Activated CD4-positive, alpha-beta T cell treated with anti-CD3 and anti-CD28 coated beads, Interleukin-2, amount 50 U/mL, for 1 hour (primary cell): ENCODE data around the gene BMP8A.

Source experiments
- DNase-seq: peaks from one replicate; pipeline ENCODE4 v3.0.0-alpha.2; 2020

The BMP8A gene

DNA sequence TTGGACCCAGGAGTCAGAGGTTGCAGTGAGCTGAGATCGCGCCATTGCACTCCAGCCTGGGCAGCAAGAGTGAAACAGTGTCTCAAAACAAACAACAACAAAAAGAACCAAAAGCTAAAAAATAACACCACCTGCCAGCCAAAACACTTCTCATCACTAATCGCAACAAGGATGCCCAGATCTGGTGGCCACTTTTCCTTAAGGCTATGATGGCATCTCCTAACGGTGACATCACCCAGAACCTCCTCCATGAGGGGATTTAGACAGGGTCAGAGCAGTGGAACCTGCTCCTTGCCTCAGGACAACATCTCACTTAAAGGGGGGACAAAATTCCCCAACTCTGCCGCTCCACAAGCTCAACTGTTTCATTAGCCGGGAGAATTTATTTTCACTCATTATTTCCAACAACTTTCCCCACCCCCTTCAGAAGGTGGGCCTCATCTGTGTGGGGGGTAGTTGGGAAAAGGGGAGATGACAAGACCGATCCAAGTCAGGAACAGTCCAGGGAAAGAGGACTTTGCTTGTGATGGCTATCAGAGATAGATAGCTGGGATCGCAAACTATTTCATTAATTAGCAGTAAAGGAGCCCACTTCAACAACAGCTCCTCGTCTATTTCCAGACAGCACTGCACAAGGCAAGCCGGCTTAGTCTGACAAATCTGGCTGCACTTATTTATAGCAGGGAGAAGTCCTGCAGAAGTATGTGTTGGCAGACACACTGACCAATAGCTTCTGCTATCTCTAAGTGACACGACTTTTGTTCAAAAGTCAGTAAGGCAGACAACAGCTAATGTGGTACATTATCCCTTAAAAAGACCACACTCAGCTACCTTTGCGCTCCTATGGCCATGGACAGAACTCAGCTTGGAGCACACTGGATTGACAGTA lies 82.5 kb downstream of the BMP8A start:
- DNase-seq = no peak

- no peak for DNase-seq
Observed at GRCh38 chr1:39574646-39575045, 83.2 kb downstream of the BMP8A start.
